Fibroblast of lung (primary cell): ENCODE data around the gene FLYWCH2. TPM values are rescaled to one million over a fixed set of nuclear protein-coding genes. Genes with fewer than 3 reads are reported as not detected.

Experiments used
- DNase-seq, 2 donors: peaks; one replicate each; pipeline versions ENCODE4 v3.0.0 to v3.0.0-alpha.2; 2010; ENCODE audit warnings: low read depth in 2 of 2
- H2AFZ ChIP-seq: 2 replicates; pipeline ENCODE4 v1.5.1; 2012; ENCODE audit warnings: low read length, control low read depth, inconsistent platforms
- H3K27ac ChIP-seq: 2 replicates; pipeline ENCODE4 v1.5.1; 2011; ENCODE audit warnings: low read length, control low read depth; ENCODE audit not compliant: insufficient read depth
- H3K27me3 ChIP-seq: 2 replicates; pipeline ENCODE4 v1.5.1; 2011; ENCODE audit warnings: mild to moderate bottlenecking, low read length; ENCODE audit not compliant: control insufficient read depth, insufficient read depth
- H3K36me3 ChIP-seq: 2 replicates; pipeline ENCODE4 v1.5.1; 2011; ENCODE audit warnings: low read length; ENCODE audit not compliant: control insufficient read depth, insufficient read depth
- H3K4me1 ChIP-seq: 2 replicates; pipeline ENCODE4 v1.5.1; 2011; ENCODE audit warnings: low read length; ENCODE audit not compliant: control insufficient read depth, insufficient read depth; ENCODE audit errors: extremely low read depth
- H3K4me2 ChIP-seq: 2 replicates; pipeline ENCODE4 v1.5.1; 2011; ENCODE audit warnings: low read length, control low read depth; ENCODE audit not compliant: insufficient read depth; ENCODE audit errors: extremely low read depth
- H3K4me3 ChIP-seq, 4 experiments: fragments of 200-600 bp in 1 of 4; sonication (generic) in 1 of 4; replicated peaks in 1 of 4; 2 replicates each; pipeline ENCODE4 v1.5.1; 2011 to 2016; ENCODE audit warnings: low read length in 4 of 4, low read depth in 3 of 4, mild to moderate bottlenecking in 3 of 4, control low read depth in 2 of 4, inconsistent platforms in 1 of 4, mixed read lengths in 1 of 4; ENCODE audit not compliant: insufficient read depth in 1 of 4; ENCODE audit errors: control extremely low read depth in 1 of 4
- H3K79me2 ChIP-seq: 2 replicates; pipeline ENCODE4 v1.5.1; 2012; ENCODE audit warnings: mild to moderate bottlenecking, low read length, inconsistent platforms; ENCODE audit not compliant: control insufficient read depth, insufficient read depth
- H3K9ac ChIP-seq: 2 replicates; pipeline ENCODE4 v1.5.1; 2011; ENCODE audit warnings: mild to moderate bottlenecking, low read length, control low read depth; ENCODE audit not compliant: insufficient read depth
- H3K9me3 ChIP-seq: 2 replicates; pipeline ENCODE4 v1.5.1; 2012; ENCODE audit warnings: low read depth, low read length; ENCODE audit not compliant: control insufficient read depth, insufficient read depth
- H4K20me1 ChIP-seq: 2 replicates; pipeline ENCODE4 v1.5.1; 2011; ENCODE audit warnings: low read length; ENCODE audit not compliant: control insufficient read depth, insufficient read depth; ENCODE audit errors: extremely low read depth
- EZH2 ChIP-seq: IDR thresholded peaks from 2 replicates; pipeline ENCODE4 v1.5.1; 2012; ENCODE audit warnings: low read length, control low read depth, mild to moderate bottlenecking; ENCODE audit errors: missing control alignments
- polyA plus RNA-seq, 2 donors: library from polyadenylated mRNA; depleted of rRNA in 1 of 2; stranded (reverse) in 1 of 2; unstranded in 1 of 2; fragments of >200 nt; gene quantifications; 2 replicates each; pipeline ENCODE4 v1.2.1, GENCODE V29; 2011 to 2012; ENCODE audit warnings: missing spikeins in 1 of 2
- total RNA-seq: library from RNA; depleted of rRNA; stranded (reverse); fragments of >200 nt; gene quantifications from 2 replicates; pipeline ENCODE4 v1.2.1, GENCODE V29; 2014
- TF ChIP-seq, protein P1 (sequence below), 2 donors: IDR thresholded peaks in 1 of 2; conservative IDR thresholded peaks in 1 of 2; 1 replicate in 1 of 2; 2 replicates in 1 of 2; pipeline ENCODE4 v1.5.1; 2011 to 2012; ENCODE audit warnings: low read length in 2 of 2, control low read depth in 1 of 2, inconsistent platforms in 1 of 2, low read depth in 1 of 2, mild to moderate bottlenecking in 1 of 2

The FLYWCH2 gene
- total and polyA plus RNA-seq, 2 donors (not counting 1 experiment from before 2014, with no cell fraction given) = 21.2 to 55.2 TPM

- Histone ChIP-seq H3K9ac (no peak overlapping the region), H3K9me3 (no peaks in the 10 kb centered on the region), H4K20me1 (no peaks in the 10 kb centered on the region), H3K27me3 (peaks cover 5% of the 10 kb centered on the region), H2AFZ (no peak overlapping the region), H3K27ac (no peak overlapping the region), H3K4me3 (no peak overlapping the region), H3K36me3 (no peaks in the 10 kb centered on the region), H3K4me2 (no peak overlapping the region), H3K79me2 (no peaks in the 10 kb centered on the region), H3K4me1 (peaks cover 2% of the 10 kb centered on the region)
- DNase-seq = peak; percentile 10 to 85
- TF ChIP-seq EZH2 = no peak
- TF ChIP-seq, protein P1, sequence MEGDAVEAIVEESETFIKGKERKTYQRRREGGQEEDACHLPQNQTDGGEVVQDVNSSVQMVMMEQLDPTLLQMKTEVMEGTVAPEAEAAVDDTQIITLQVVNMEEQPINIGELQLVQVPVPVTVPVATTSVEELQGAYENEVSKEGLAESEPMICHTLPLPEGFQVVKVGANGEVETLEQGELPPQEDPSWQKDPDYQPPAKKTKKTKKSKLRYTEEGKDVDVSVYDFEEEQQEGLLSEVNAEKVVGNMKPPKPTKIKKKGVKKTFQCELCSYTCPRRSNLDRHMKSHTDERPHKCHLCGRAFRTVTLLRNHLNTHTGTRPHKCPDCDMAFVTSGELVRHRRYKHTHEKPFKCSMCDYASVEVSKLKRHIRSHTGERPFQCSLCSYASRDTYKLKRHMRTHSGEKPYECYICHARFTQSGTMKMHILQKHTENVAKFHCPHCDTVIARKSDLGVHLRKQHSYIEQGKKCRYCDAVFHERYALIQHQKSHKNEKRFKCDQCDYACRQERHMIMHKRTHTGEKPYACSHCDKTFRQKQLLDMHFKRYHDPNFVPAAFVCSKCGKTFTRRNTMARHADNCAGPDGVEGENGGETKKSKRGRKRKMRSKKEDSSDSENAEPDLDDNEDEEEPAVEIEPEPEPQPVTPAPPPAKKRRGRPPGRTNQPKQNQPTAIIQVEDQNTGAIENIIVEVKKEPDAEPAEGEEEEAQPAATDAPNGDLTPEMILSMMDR (conservative IDR thresholded peaks at IDR 0.05 in 1 of 2, IDR thresholded peaks at IDR 0.05 in 1 of 2; ENCODE audit: low read depth in 1 of 2, low read length in 2 of 2) = no peak
Measured at GRCh38 chr16:2846511-2847310, 36.3 kb upstream of the FLYWCH2 start.

- Histone ChIP-seq H3K4me3 (no peak overlapping the region), H3K27ac (no peak overlapping the region), H3K9ac (no peak overlapping the region), H2AFZ (no peak overlapping the region), H3K27me3 (peaks cover 5% of the 10 kb centered on the region), H3K9me3 (no peaks in the 10 kb centered on the region), H3K4me1 (peaks cover 2% of the 10 kb centered on the region), H3K79me2 (no peaks in the 10 kb centered on the region), H4K20me1 (no peaks in the 10 kb centered on the region), H3K36me3 (no peaks in the 10 kb centered on the region), H3K4me2 (no peak overlapping the region)
- DNase-seq = no peak
- no peak for TF ChIP-seq EZH2
- TF ChIP-seq, protein P1 (conservative IDR thresholded peaks at IDR 0.05 in 1 of 2, IDR thresholded peaks at IDR 0.05 in 1 of 2; ENCODE audit: low read depth in 1 of 2, low read length in 2 of 2) = no peak
Measured at GRCh38 chr16:2848933-2849725, 33.9 kb upstream of the FLYWCH2 start.

GRCh38 chr16:2852003-2852730 is 30.8 kb upstream of the FLYWCH2 start:
- H3K9ac ChIP-seq = no peak overlapping the region
- DNase-seq = no peak
- peaks cover 5% of the 10 kb centered on the region for H3K27me3 ChIP-seq
- H4K20me1 ChIP-seq = no peaks in the 10 kb centered on the region
- no peaks in the 10 kb centered on the region for H3K4me1 ChIP-seq
- no peaks in the 10 kb centered on the region for H3K9me3 ChIP-seq
- no peaks in the 10 kb centered on the region for H3K36me3 ChIP-seq
- no peak for TF ChIP-seq EZH2
- TF ChIP-seq, protein P1 (conservative IDR thresholded peaks at IDR 0.05 in 1 of 2, IDR thresholded peaks at IDR 0.05 in 1 of 2; ENCODE audit: low read depth in 1 of 2, low read length in 2 of 2) = no peak
- no peak overlapping the region for H3K27ac ChIP-seq
- no peak overlapping the region for H2AFZ ChIP-seq
- no peak overlapping the region for H3K4me3 ChIP-seq
- no peak overlapping the region for H3K4me2 ChIP-seq
- no peaks in the 10 kb centered on the region for H3K79me2 ChIP-seq
